ENCODE measurements around the gene DLG5. TPM values are rescaled to one million over a fixed set of nuclear protein-coding genes. Genes with fewer than 3 reads are reported as not detected.

Gene DLG5
- total and polyA plus RNA-seq, 9 of the 15 experiments (the other 6 are each of a cell fraction or from before 2014, with no cell fraction given) = 1.4 to 26.8 (median 11.2) TPM

GRCh38 chr10:77970869-77971803, 44.6 kb upstream of the DLG5 start (continued):
- no peak for TF ChIP-seq ID3 (CRISPR knock-in tag; IDR thresholded peaks at IDR 0.05)
- TF ChIP-seq ID3 (tag; IDR thresholded peaks at IDR 0.05) = peak; percentile 93
- TF ChIP-seq ZNF224 (CRISPR knock-in tag; IDR thresholded peaks at IDR 0.05) = 0 out of 2 replicates have a peak, but pooled peaks have one; percentile 45
- no peak for TF ChIP-seq ZC3H8 (IDR thresholded peaks at IDR 0.05)
- peak; percentile 48; the same call in 1 of the 2 replicates for TF ChIP-seq KLF16 (IDR thresholded peaks at IDR 0.05)
- TF ChIP-seq KLF10 (CRISPR knock-in tag; IDR thresholded peaks at IDR 0.05) = no peak
- TF ChIP-seq ZZZ3 (IDR thresholded peaks at IDR 0.05) = no peak
- no peak for TF ChIP-seq ZFP1 (CRISPR knock-in tag; IDR thresholded peaks at IDR 0.05)
- TF ChIP-seq KDM1A (IDR thresholded peaks at IDR 0.05) = 0 out of 4 replicates have a peak, but pooled peaks have one; percentile 19 to 44
- peak; percentile 25; the same call in 1 of the 2 replicates for TF ChIP-seq ZEB2 (IDR thresholded peaks at IDR 0.05)
- 0 out of 2 replicates have a peak, but pooled peaks have one; percentile 55 for TF ChIP-seq HBP1 (CRISPR knock-in tag; IDR thresholded peaks at IDR 0.05)
- TF ChIP-seq ETV5 (CRISPR knock-in tag; IDR thresholded peaks at IDR 0.05; ENCODE audit: low read depth) = peak; percentile 97
- 0 out of 2 replicates have a peak, but pooled peaks have one; percentile 22 for TF ChIP-seq ZNF197 (CRISPR knock-in tag; IDR thresholded peaks at IDR 0.05; ENCODE audit: low read depth)
- no peak for TF ChIP-seq ETS2 (tag; IDR thresholded peaks at IDR 0.05; ENCODE audit: borderline replicate concordance, poor library complexity, severe bottlenecking)
- no peak for TF ChIP-seq DDX20 (tag; IDR thresholded peaks at IDR 0.05; ENCODE audit: low read depth)
- TF ChIP-seq BRD9 (IDR thresholded peaks at IDR 0.05; ENCODE audit: low read depth, partially characterized antibody) = peak; percentile 82
- TF ChIP-seq SMAD2 (IDR thresholded peaks at IDR 0.05; ENCODE audit: low read depth, low read length) = no peak
- TF ChIP-seq CAMTA2 (CRISPR knock-in tag; conservative IDR thresholded peaks at IDR 0.05) = no peak
- peak; percentile 90 for TF ChIP-seq ZKSCAN8 (CRISPR knock-in tag; IDR thresholded peaks at IDR 0.05)
- no peak; a peak in 1 of 4 replicates for TF ChIP-seq KDM4B (IDR thresholded peaks at IDR 0.05; ENCODE audit: borderline replicate concordance in 2 of 2, low read depth in 1 of 2)
- TF ChIP-seq CHAMP1 (IDR thresholded peaks at IDR 0.05) = peak; percentile 54; the same call in 1 of the 2 replicates
- no peak for TF ChIP-seq NFE2L1 (tag; IDR thresholded peaks at IDR 0.05; ENCODE audit: borderline replicate concordance, low read depth)
- TF ChIP-seq ZBTB34 (CRISPR knock-in tag; IDR thresholded peaks at IDR 0.05) = no peak
